ENCODE data around the gene KREMEN2.

Gene KREMEN2

DNA sequence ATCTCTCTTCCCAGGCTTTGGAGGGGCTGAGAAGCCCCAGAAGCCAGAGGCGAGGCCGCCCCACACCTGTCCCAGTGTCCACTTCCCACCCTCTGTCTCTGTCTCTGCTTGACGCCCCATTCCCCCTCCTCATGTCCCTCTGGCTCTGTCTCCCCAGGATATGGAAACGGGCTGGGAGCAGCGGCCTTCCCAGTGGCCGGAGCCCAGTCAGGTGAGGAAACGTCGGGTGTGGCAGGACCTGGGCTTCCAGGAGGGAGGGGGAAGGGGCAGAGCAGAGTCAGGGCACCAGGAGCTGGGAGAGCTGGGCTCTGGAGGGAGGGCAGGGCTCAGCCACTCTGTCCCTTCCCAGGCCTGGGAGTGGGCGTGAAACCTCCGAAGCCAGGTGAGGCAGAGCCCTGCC lies 26.8 kb downstream of the KREMEN2 start:
- TF ChIP-seq, protein P1, sequence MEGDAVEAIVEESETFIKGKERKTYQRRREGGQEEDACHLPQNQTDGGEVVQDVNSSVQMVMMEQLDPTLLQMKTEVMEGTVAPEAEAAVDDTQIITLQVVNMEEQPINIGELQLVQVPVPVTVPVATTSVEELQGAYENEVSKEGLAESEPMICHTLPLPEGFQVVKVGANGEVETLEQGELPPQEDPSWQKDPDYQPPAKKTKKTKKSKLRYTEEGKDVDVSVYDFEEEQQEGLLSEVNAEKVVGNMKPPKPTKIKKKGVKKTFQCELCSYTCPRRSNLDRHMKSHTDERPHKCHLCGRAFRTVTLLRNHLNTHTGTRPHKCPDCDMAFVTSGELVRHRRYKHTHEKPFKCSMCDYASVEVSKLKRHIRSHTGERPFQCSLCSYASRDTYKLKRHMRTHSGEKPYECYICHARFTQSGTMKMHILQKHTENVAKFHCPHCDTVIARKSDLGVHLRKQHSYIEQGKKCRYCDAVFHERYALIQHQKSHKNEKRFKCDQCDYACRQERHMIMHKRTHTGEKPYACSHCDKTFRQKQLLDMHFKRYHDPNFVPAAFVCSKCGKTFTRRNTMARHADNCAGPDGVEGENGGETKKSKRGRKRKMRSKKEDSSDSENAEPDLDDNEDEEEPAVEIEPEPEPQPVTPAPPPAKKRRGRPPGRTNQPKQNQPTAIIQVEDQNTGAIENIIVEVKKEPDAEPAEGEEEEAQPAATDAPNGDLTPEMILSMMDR (IDR thresholded peaks at IDR 0.05; ENCODE audit: extremely low read depth, insufficient read depth, missing control alignments), result no peak
- in situ Hi-C loops (cut with MboI; ENCODE audit: low pct_unique_long_range_greater_than_20kb, low sequenced_read_pairs, unreplicated experiment), result no loop called here
- no peak for DNase-seq (ENCODE audit: low spot score)

DNA sequence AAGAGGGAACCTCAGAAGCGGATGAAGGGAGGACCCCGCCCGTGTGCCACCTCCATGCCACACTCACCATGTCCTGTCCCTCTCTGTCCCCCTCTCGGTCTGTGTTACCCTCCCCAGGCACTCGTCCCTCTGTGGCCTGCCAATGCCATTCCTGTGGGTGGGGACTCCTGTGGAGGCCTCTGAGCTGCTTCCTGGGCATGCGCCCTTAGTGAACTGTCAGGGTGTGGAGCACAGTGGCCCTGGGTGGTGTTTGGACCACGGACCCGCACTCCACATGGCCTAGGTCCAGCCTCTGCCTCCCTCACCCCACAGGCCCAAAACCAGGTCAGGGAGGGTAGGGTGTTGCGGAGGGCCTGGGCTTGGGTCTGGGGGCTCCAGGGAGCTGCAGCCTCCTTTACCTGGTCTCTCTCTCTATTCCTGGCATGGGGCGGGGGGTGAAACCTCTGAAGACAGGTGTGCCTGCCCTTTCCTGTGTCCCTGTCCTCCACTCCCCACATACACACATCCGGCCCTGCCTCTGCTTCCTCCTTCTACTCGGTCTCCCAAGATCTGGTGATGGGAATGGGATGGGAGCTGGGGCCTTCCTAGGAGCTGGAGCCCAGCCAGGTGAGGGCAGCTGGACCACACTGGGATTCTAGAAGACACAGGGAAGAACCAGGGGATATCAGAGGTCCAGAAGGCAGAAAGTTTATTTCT lies 27.6 kb downstream of the KREMEN2 start:
- TF ChIP-seq, protein P1 (IDR thresholded peaks at IDR 0.05; ENCODE audit: extremely low read depth, insufficient read depth, missing control alignments), result no peak
- in situ Hi-C loops (cut with MboI; ENCODE audit: low pct_unique_long_range_greater_than_20kb, low sequenced_read_pairs, unreplicated experiment), result no loop called here
- DNase-seq (ENCODE audit: low spot score), result no peak

DNA sequence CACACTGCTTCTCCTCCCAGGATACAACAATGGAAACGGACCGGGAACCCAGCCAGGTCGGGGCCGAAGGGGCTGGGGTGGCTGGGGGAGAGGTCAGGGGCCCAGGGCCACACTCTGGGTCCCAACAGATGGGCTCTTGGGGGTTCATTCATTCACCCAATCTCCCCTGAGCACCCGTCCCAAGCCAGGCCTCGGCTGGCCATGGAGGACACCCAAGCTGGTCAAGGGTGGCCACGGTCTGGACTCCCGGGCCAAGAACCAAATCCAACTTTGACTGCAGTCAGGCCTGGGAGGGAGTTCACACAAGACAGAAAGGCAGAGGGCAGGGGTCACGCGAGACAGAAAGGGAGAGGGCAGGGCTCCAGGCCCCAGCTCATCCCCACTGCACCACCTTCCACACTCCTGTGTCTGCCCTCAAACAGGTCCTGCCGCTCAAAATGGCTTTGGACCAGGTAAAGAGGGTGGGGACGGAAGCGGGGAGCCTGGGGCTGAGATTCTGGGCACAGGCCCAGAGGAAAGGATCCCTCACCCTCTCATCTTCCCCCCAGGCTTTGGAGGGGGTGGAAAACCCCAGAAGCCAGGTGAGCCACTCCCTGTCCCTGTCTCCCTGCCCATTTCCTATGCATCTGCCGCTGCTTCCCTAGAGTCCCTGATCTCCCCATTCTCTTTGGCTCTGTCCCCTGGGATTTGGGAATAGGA lies 28.5 kb downstream of the KREMEN2 start:
- in situ Hi-C loops (cut with MboI; ENCODE audit: low pct_unique_long_range_greater_than_20kb, low sequenced_read_pairs, unreplicated experiment), result no loop called here
- TF ChIP-seq, protein P1 (IDR thresholded peaks at IDR 0.05; ENCODE audit: extremely low read depth, insufficient read depth, missing control alignments), result no peak
- DNase-seq (ENCODE audit: low spot score), result no peak

DNA sequence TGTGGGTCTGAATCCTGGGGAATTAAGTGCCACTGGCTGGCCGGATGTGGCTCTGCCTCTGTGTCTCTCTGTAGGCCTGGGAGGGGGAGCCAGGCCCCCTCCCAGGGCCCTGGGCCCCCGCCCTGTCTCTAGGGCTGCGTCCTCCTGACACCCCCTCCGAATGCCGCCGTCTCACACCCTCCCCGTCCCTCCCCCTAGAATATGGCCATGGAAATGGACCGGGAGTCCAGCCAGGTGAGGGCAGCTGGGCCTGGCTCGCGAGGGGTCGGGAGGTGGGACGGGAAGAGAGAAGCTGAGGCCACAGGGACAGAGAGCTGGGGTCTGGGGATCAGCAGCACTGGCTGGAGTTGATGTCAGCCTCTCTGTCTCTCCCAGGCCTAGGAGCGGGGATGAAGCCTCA lies 32.2 kb downstream of the KREMEN2 start:
- DNase-seq (ENCODE audit: low spot score), result no peak
- in situ Hi-C loops (cut with MboI; ENCODE audit: low pct_unique_long_range_greater_than_20kb, low sequenced_read_pairs, unreplicated experiment), result no loop called here
- TF ChIP-seq, protein P1 (IDR thresholded peaks at IDR 0.05; ENCODE audit: extremely low read depth, insufficient read depth, missing control alignments), result no peak

DNA sequence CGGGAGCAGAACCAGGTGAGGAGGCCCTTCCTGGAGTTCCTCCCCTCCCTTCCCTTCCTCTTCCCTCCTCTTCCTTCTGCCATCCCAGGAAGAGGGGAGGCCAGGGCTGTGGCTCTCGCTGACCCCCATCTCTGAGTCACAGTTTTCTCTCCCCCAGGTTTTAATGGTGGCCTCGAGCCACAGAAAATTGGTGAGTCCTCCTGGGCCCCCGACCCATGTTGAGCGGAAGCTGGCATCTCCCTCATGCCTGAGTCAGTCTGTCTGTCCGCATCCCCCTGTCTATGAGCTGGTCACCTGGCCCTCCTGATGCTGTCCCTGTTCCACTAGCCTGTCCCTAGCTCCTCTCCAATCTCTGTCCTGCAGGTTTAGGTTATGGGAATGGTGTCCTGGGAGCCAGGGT lies 35.9 kb downstream of the KREMEN2 start:
- in situ Hi-C loops (cut with MboI; ENCODE audit: low pct_unique_long_range_greater_than_20kb, low sequenced_read_pairs, unreplicated experiment), result no loop called here
- TF ChIP-seq, protein P1 (IDR thresholded peaks at IDR 0.05; ENCODE audit: extremely low read depth, insufficient read depth, missing control alignments), result no peak
- DNase-seq (ENCODE audit: low spot score), result no peak

DNA sequence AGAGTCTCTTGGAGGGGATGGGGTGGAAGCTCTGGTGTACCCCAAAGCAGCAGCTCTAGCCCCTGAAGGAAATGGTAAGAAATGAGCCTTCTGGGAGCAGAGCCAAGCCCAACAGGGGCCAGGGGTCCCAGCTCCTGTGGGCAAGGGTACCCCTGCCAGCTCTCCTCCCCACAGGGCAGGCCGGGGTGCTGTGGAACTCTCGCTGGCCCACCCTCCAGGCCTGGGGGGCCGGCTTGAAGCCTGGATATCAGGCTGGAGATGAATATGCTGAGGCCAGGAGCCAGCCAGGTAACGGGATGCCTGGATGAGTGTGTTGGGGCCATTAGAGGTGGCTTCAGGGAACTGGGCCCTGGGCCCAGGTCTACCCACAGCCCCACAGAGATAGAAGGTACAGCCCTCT lies 36.5 kb downstream of the KREMEN2 start:
- in situ Hi-C loops (cut with MboI; ENCODE audit: low pct_unique_long_range_greater_than_20kb, low sequenced_read_pairs, unreplicated experiment), result no loop called here
- no peak for DNase-seq (ENCODE audit: low spot score)
- TF ChIP-seq, protein P1 (IDR thresholded peaks at IDR 0.05; ENCODE audit: extremely low read depth, insufficient read depth, missing control alignments), result no peak

Measured in GM13977 (cell line).